HepG2 (cell line): ENCODE results near the gene COQ4. TPM values are rescaled to one million over a fixed set of nuclear protein-coding genes. Genes with fewer than 3 reads are reported as not detected.
A peak's percentile ranks its signal among the peaks of the same experiment; 100 is the strongest.

Source experiments
- ATF1 ChIP-seq: IDR thresholded peaks from 2 replicates; pipeline ENCODE4 v1.6.1; 2016; ENCODE audit warnings: mild to moderate bottlenecking, control low read depth
- BRCA1 ChIP-seq: sonication (generic); formaldehyde crosslinking; IDR thresholded peaks from 2 replicates; pipeline ENCODE4 v1.4.0; 2020; ENCODE audit warnings: missing genetic modification reagents
- GABPA ChIP-seq, 2 experiments: IDR thresholded peaks; 2 replicates each; pipeline ENCODE4 v1.6.1; 2011 to 2016; ENCODE audit warnings: low read depth in 2 of 2, low read length in 1 of 2, missing biosample characterization in 1 of 2, missing genetic modification characterization in 1 of 2
- GATA4 ChIP-seq: sonication (generic); IDR thresholded peaks from 2 replicates; pipeline ENCODE4 v1.6.1; 2016; ENCODE audit warnings: antibody characterized with exemption, low read depth, borderline replicate concordance
- GFI1 ChIP-seq: sonication (generic); formaldehyde crosslinking; IDR thresholded peaks from 2 replicates; pipeline ENCODE4 v1.5.0; 2020; ENCODE audit warnings: missing genetic modification reagents, mild to moderate bottlenecking, borderline replicate concordance
- HHEX ChIP-seq: IDR thresholded peaks from 2 replicates; pipeline ENCODE4 v1.6.1; 2016; ENCODE audit warnings: control low read depth
- KDM6A ChIP-seq: IDR thresholded peaks from 2 replicates; pipeline ENCODE4 v1.6.1; 2016; ENCODE audit warnings: low read depth
- MXD1 ChIP-seq: sonication (generic); formaldehyde crosslinking; IDR thresholded peaks from 2 replicates; pipeline ENCODE4 v1.4.0; 2020; ENCODE audit warnings: mild to moderate bottlenecking, missing genetic modification reagents
- PHF21A ChIP-seq: sonication (generic); formaldehyde crosslinking; IDR thresholded peaks from 2 replicates; pipeline ENCODE4 v1.5.0; 2020; ENCODE audit warnings: mild to moderate bottlenecking, missing genetic modification reagents
- RAD21 ChIP-seq: fragments of 450-650 bp; formaldehyde crosslinking; IDR thresholded peaks from 2 replicates; pipeline ENCODE4 v1.5.0; 2020; ENCODE audit warnings: mild to moderate bottlenecking
- RFX3 ChIP-seq: IDR thresholded peaks from 2 replicates; pipeline ENCODE4 v1.6.1; 2016; ENCODE audit warnings: missing biosample characterization, missing genetic modification reagents
- SRY ChIP-seq: sonication (generic); formaldehyde crosslinking; IDR thresholded peaks from 2 replicates; pipeline ENCODE4 v1.8.0; 2022; ENCODE audit warnings: mild to moderate bottlenecking, missing genetic modification reagents
- ZBTB49 ChIP-seq: sonication (generic); formaldehyde crosslinking; IDR thresholded peaks from 2 replicates; pipeline ENCODE4 v1.4.0; 2020; ENCODE audit warnings: missing genetic modification reagents, borderline replicate concordance
- ZNF253 ChIP-seq: sonication (generic); formaldehyde crosslinking; IDR thresholded peaks from 2 replicates; pipeline ENCODE4 v1.8.0; 2022; ENCODE audit warnings: mild to moderate bottlenecking, missing genetic modification reagents, borderline replicate concordance
- ZNF260 ChIP-seq: sonication (generic); formaldehyde crosslinking; IDR thresholded peaks from 2 replicates; pipeline ENCODE4 v1.4.0; 2020; ENCODE audit warnings: missing genetic modification reagents, low read depth, mild to moderate bottlenecking, borderline replicate concordance
- ZNF33A ChIP-seq: sonication (generic); formaldehyde crosslinking; IDR thresholded peaks from 2 replicates; pipeline ENCODE4 v1.5.1; 2020; ENCODE audit warnings: missing genetic modification reagents, mild to moderate bottlenecking, moderate library complexity, borderline replicate concordance
- ZNF503 ChIP-seq: sonication (generic); formaldehyde crosslinking; IDR thresholded peaks from 2 replicates; pipeline ENCODE4 v1.4.0; 2020; ENCODE audit warnings: missing genetic modification reagents
- ZNF597 ChIP-seq: sonication (generic); formaldehyde crosslinking; IDR thresholded peaks from 2 replicates; pipeline ENCODE4 v1.5.0; 2020; ENCODE audit warnings: missing genetic modification reagents
- ZNF687 ChIP-seq: sonication (generic); formaldehyde crosslinking; IDR thresholded peaks from 2 replicates; pipeline ENCODE4 v1.5.1; 2020; ENCODE audit warnings: mild to moderate bottlenecking, missing genetic modification reagents, moderate library complexity
- ZNF7 ChIP-seq: IDR thresholded peaks from 2 replicates; pipeline ENCODE4 v1.6.1; 2016; ENCODE audit warnings: missing biosample characterization, missing genetic modification reagents
- polyA plus RNA-seq, 8 experiments: library from polyadenylated mRNA; depleted of rRNA in 3 of 8; stranded (reverse) in 7 of 8; unstranded in 1 of 8; fragments of >200 nt; fragmentation: Illumina TruSeq in 4 of 8; extraction: Trizol in 4 of 8; gene quantifications; 2 replicates each; pipeline versions ENCODE4 v1.2.1 to v1.2.3, GENCODE V29; 2011 to 2016; ENCODE audit warnings: low read depth in 4 of 8, missing spikeins in 1 of 8, mixed read lengths in 1 of 8; ENCODE audit not compliant: insufficient read depth in 1 of 8
- total RNA-seq, 5 experiments: library from RNA; depleted of rRNA; stranded (reverse); fragments of >200 nt; fragmentation: Illumina TruSeq; extraction: Trizol; gene quantifications; 2 replicates each; pipeline ENCODE4 v1.2.3, GENCODE V29; 2016; ENCODE audit warnings: low read depth in 1 of 5

Gene COQ4
- total and polyA plus RNA-seq, 2 of the 13 experiments (the other 11 are each of a cell fraction or from before 2014, with no cell fraction given), result 26.1 to 36.0 TPM

GRCh38 chr9:128275198-128276007 lies 47.2 kb upstream of the COQ4 start, which contains the start of gene GOLGA2 (continued):
- no peak for TF ChIP-seq ZBTB49
- TF ChIP-seq BRCA1 (CRISPR knock-in tag), result no peak
- 0 out of 2 replicates have a peak, but pooled peaks have one; percentile 1 for TF ChIP-seq ZNF33A
- no peak for TF ChIP-seq GATA4
- no peak for TF ChIP-seq ZNF503 (CRISPR knock-in tag)
- no peak for TF ChIP-seq RAD21 (CRISPR knock-in tag)
- TF ChIP-seq KDM6A (CRISPR knock-in tag), result no peak
- TF ChIP-seq ATF1 (CRISPR knock-in tag), result peak; percentile 77; the same call in 1 of the 2 replicates
- TF ChIP-seq ZNF7 (CRISPR knock-in tag), result no peak
- no peak for TF ChIP-seq ZNF597 (CRISPR knock-in tag)
- no peak for TF ChIP-seq PHF21A (CRISPR knock-in tag)
- TF ChIP-seq MXD1, result no peak
- no peak for TF ChIP-seq SRY (CRISPR knock-in tag)
- no peak for TF ChIP-seq RFX3
- TF ChIP-seq GABPA (IDR thresholded peaks at IDR 0.05; ENCODE audit: low read depth, low read length), result no peak
- TF ChIP-seq GABPA (CRISPR knock-in tag; IDR thresholded peaks at IDR 0.05; ENCODE audit: low read depth), result no peak
- peak; percentile 20 for TF ChIP-seq ZNF687 (CRISPR knock-in tag)
- no peak for TF ChIP-seq HHEX (CRISPR knock-in tag)
- TF ChIP-seq ZNF260 (CRISPR knock-in tag), result no peak
- TF ChIP-seq GFI1, result no peak
- no peak for TF ChIP-seq ZNF253 (CRISPR knock-in tag)
